Fibroblast of lung (primary cell): Measurements from ENCODE around the gene ATP11A. TPM values are rescaled to one million over a fixed set of nuclear protein-coding genes. Genes with fewer than 3 reads are reported as not detected.

Source experiments
- DNase-seq, 2 donors: peaks; one replicate each; pipeline versions ENCODE4 v3.0.0 to v3.0.0-alpha.2; 2010; ENCODE audit warnings: low read depth in 2 of 2
- H2AFZ ChIP-seq: 2 replicates; pipeline ENCODE4 v1.5.1; 2012; ENCODE audit warnings: low read length, control low read depth, inconsistent platforms
- H3K27ac ChIP-seq: 2 replicates; pipeline ENCODE4 v1.5.1; 2011; ENCODE audit warnings: low read length, control low read depth; ENCODE audit not compliant: insufficient read depth
- H3K27me3 ChIP-seq: 2 replicates; pipeline ENCODE4 v1.5.1; 2011; ENCODE audit warnings: mild to moderate bottlenecking, low read length; ENCODE audit not compliant: control insufficient read depth, insufficient read depth
- H3K36me3 ChIP-seq: 2 replicates; pipeline ENCODE4 v1.5.1; 2011; ENCODE audit warnings: low read length; ENCODE audit not compliant: control insufficient read depth, insufficient read depth
- H3K4me1 ChIP-seq: 2 replicates; pipeline ENCODE4 v1.5.1; 2011; ENCODE audit warnings: low read length; ENCODE audit not compliant: control insufficient read depth, insufficient read depth; ENCODE audit errors: extremely low read depth
- H3K4me2 ChIP-seq: 2 replicates; pipeline ENCODE4 v1.5.1; 2011; ENCODE audit warnings: low read length, control low read depth; ENCODE audit not compliant: insufficient read depth; ENCODE audit errors: extremely low read depth
- H3K4me3 ChIP-seq, 4 experiments: fragments of 200-600 bp in 1 of 4; sonication (generic) in 1 of 4; replicated peaks in 1 of 4; 2 replicates each; pipeline ENCODE4 v1.5.1; 2011 to 2016; ENCODE audit warnings: low read length in 4 of 4, low read depth in 3 of 4, mild to moderate bottlenecking in 3 of 4, control low read depth in 2 of 4, inconsistent platforms in 1 of 4, mixed read lengths in 1 of 4; ENCODE audit not compliant: insufficient read depth in 1 of 4; ENCODE audit errors: control extremely low read depth in 1 of 4
- H3K79me2 ChIP-seq: 2 replicates; pipeline ENCODE4 v1.5.1; 2012; ENCODE audit warnings: mild to moderate bottlenecking, low read length, inconsistent platforms; ENCODE audit not compliant: control insufficient read depth, insufficient read depth
- H3K9ac ChIP-seq: 2 replicates; pipeline ENCODE4 v1.5.1; 2011; ENCODE audit warnings: mild to moderate bottlenecking, low read length, control low read depth; ENCODE audit not compliant: insufficient read depth
- H3K9me3 ChIP-seq: 2 replicates; pipeline ENCODE4 v1.5.1; 2012; ENCODE audit warnings: low read depth, low read length; ENCODE audit not compliant: control insufficient read depth, insufficient read depth
- H4K20me1 ChIP-seq: 2 replicates; pipeline ENCODE4 v1.5.1; 2011; ENCODE audit warnings: low read length; ENCODE audit not compliant: control insufficient read depth, insufficient read depth; ENCODE audit errors: extremely low read depth
- CTCF ChIP-seq, 2 donors: IDR thresholded peaks in 1 of 2; conservative IDR thresholded peaks in 1 of 2; 1 replicate in 1 of 2; 2 replicates in 1 of 2; pipeline ENCODE4 v1.5.1; 2011 to 2012; ENCODE audit warnings: low read length in 2 of 2, control low read depth in 1 of 2, inconsistent platforms in 1 of 2, low read depth in 1 of 2, mild to moderate bottlenecking in 1 of 2
- EZH2 ChIP-seq: IDR thresholded peaks from 2 replicates; pipeline ENCODE4 v1.5.1; 2012; ENCODE audit warnings: low read length, control low read depth, mild to moderate bottlenecking; ENCODE audit errors: missing control alignments
- polyA plus RNA-seq, 2 donors: library from polyadenylated mRNA; depleted of rRNA in 1 of 2; stranded (reverse) in 1 of 2; unstranded in 1 of 2; fragments of >200 nt; gene quantifications; 2 replicates each; pipeline ENCODE4 v1.2.1, GENCODE V29; 2011 to 2012; ENCODE audit warnings: missing spikeins in 1 of 2
- total RNA-seq: library from RNA; depleted of rRNA; stranded (reverse); fragments of >200 nt; gene quantifications from 2 replicates; pipeline ENCODE4 v1.2.1, GENCODE V29; 2014

Gene ATP11A
- total and polyA plus RNA-seq, 2 donors (not counting 1 experiment from before 2014, with no cell fraction given): 2.3 to 7.8 TPM

- Histone ChIP-seq H3K4me1 (no peaks in the 10 kb centered on the region), H3K27me3 (no peaks in the 10 kb centered on the region), H3K9me3 (no peaks in the 10 kb centered on the region), H3K4me2 (no peak overlapping the region), H2AFZ (no peak overlapping the region), H3K4me3 (no peak overlapping the region), H3K36me3 (no peaks in the 10 kb centered on the region), H3K9ac (no peak overlapping the region), H3K27ac (no peak overlapping the region), H3K79me2 (peaks cover 3% of the 10 kb centered on the region), H4K20me1 (no peaks in the 10 kb centered on the region)
- no peak for DNase-seq
- no peak for TF ChIP-seq EZH2
- TF ChIP-seq CTCF (conservative IDR thresholded peaks at IDR 0.05 in 1 of 2, IDR thresholded peaks at IDR 0.05 in 1 of 2; ENCODE audit: low read depth in 1 of 2, low read length in 2 of 2): no peak
Observed at GRCh38 chr13:112695121-112695520, 5.3 kb downstream of the ATP11A start.

DNA sequence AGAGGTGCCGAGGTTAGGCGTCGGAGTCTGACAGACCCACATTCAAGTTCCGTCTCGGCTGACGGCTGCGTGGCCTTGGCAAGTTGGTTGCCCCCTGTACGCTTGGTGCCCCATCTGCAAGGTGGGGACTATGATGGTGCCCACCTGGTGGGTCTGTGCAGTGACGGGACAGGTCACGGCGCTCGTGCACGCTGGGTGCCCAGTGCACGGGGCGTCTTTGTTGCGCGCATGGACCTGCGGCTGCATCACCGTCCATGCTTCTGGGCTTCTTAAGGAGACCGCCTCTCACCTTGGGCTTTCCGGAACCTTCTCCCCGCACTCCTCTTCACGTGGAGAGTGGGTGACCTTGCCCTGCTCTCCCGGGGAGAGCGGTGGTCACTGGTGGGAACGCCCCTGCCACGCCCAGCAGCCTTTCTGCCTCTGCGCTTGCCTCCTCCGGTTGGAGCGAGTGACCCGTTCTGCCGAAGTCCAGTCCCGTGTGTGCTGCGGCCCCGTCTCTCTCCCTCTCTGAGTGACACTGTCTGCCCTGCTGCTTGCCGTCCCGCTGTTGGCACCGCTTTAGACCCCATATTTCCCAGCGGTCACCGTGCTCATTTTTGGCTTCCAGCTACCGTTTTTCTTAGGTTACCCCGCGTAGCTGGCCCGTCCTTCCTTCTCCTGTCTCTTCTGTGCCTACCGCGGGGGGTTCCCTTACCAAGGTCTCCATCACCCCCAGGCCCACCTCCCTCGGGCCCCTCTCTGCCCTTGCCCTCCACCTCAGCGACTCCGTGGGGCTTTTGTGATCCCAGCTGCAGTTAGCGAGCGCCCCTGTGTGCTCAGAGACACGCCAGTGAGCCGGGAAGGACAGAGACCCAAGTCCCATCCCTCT, 6.4 kb downstream of the ATP11A start:
- H3K9ac ChIP-seq: no peak overlapping the region
- H3K4me2 ChIP-seq: no peak overlapping the region
- TF ChIP-seq CTCF (conservative IDR thresholded peaks at IDR 0.05 in 1 of 2, IDR thresholded peaks at IDR 0.05 in 1 of 2; ENCODE audit: low read depth in 1 of 2, low read length in 2 of 2) (no peak), EZH2 (no peak)
- no peaks in the 10 kb centered on the region for H4K20me1 ChIP-seq
- no peaks in the 10 kb centered on the region for H3K27me3 ChIP-seq
- no peaks in the 10 kb centered on the region for H3K4me1 ChIP-seq
- H3K4me3 ChIP-seq: no peak overlapping the region
- no peaks in the 10 kb centered on the region for H3K36me3 ChIP-seq
- DNase-seq: no peak
- H3K9me3 ChIP-seq: no peaks in the 10 kb centered on the region
- H3K27ac ChIP-seq: no peak overlapping the region
- H3K79me2 ChIP-seq: peaks cover 3% of the 10 kb centered on the region
- H2AFZ ChIP-seq: no peak overlapping the region

DNA sequence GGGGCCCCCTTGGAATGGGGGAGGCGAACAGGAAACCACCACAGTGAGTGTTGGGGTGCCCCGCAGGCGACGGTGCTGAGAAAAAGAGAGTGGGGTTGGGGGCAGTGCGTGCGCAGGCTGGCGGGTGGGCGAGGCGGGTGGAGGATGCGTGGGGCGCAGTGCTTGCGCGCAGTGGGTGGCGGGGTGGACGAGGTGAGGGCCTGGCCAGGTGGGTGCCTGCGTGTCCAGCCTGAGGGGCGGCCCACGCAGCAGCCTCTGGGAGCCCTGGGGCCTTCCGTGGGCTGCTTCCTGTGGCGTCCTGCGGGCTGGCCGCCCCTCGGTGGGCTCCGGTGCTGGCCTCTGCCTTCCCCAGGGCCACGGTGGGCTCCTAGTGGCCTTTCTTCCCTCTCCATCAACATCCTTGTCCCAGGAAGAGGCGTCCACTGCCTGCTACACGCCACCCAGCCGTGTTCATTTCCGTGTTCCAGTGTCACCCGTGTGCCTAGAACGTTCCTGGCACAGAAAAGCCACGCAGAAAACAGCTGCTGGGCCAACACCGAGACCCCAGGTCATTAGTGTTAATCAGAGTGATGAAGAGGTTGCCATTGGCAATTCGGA, 7.1 kb downstream of the ATP11A start:
- H3K27me3 ChIP-seq: no peaks in the 10 kb centered on the region
- peaks cover 3% of the 10 kb centered on the region for H3K79me2 ChIP-seq

More for the DNA sequence above, 7.1 kb downstream of the ATP11A start:
- Histone ChIP-seq H3K4me1 (no peaks in the 10 kb centered on the region), H3K9me3 (no peaks in the 10 kb centered on the region), H4K20me1 (no peaks in the 10 kb centered on the region), H3K36me3 (no peaks in the 10 kb centered on the region), H2AFZ (no peak overlapping the region), H3K4me2 (no peak overlapping the region), H3K9ac (no peak overlapping the region), H3K27ac (no peak overlapping the region), H3K4me3 (no peak overlapping the region)
- DNase-seq: no peak
- TF ChIP-seq CTCF (conservative IDR thresholded peaks at IDR 0.05 in 1 of 2, IDR thresholded peaks at IDR 0.05 in 1 of 2; ENCODE audit: low read depth in 1 of 2, low read length in 2 of 2) (no peak), EZH2 (no peak)
